GDM1 (cell line): Measurements from ENCODE around the gene ZNF668.
A peak's percentile ranks its signal among the peaks of the same experiment; 100 is the strongest.
"Not testable (repeated sequence)": the region's sequence is repeated elsewhere in the genome, so short reads cannot be mapped to it uniquely, and the experiment has no call there.

ENCODE experiments used
- DNase-seq: peaks from one replicate; lab custom pipeline; 2025; lab: John Stamatoyannopoulos, UW

The ZNF668 gene

GRCh38 chr16:31100876-31101641 lies 27.0 kb upstream of the ZNF668 start:
- DNase-seq: not testable (repeated sequence)

- no peak for DNase-seq
These were observed 26.0 kb upstream of the ZNF668 start for GRCh38 chr16:31099860-31100638.

GRCh38 chr16:31094424-31095120 lies 20.5 kb upstream of the ZNF668 start, which contains the start of gene VKORC1:
VKORC1 (minus strand) TSS chr16:31094797; CDS start chr16:31094729, 68 bp downstream.
- DNase-seq: peak; percentile 95

- no peak for DNase-seq
These were observed 20.0 kb upstream of the ZNF668 start for GRCh38 chr16:31094088-31094423.

- no peak for DNase-seq
These were observed 19.2 kb upstream of the ZNF668 start for GRCh38 chr16:31093132-31093703.

GRCh38 chr16:31092330-31092729 lies 18.3 kb upstream of the ZNF668 start:
- no peak for DNase-seq

- no peak for DNase-seq
These were observed 16.5 kb upstream of the ZNF668 start for GRCh38 chr16:31090540-31090939.

- no peak for DNase-seq
These were observed 15.2 kb upstream of the ZNF668 start for GRCh38 chr16:31089199-31089598.

GRCh38 chr16:31088459-31089183 lies 14.6 kb upstream of the ZNF668 start, which contains the start of gene PRSS53:
PRSS53 (minus strand) TSS chr16:31088943; CDS start chr16:31088809, 134 bp downstream.
- DNase-seq: no peak

GRCh38 chr16:31087971-31088370 lies 13.9 kb upstream of the ZNF668 start:
- DNase-seq: no peak

GRCh38 chr16:31087481-31087880 lies 13.4 kb upstream of the ZNF668 start:
- DNase-seq: no peak

- no peak for DNase-seq
These were observed 12.5 kb upstream of the ZNF668 start for GRCh38 chr16:31086629-31086906.

GRCh38 chr16:31085873-31086628 lies 12.0 kb upstream of the ZNF668 start:
- DNase-seq: no peak

GRCh38 chr16:31085411-31085810 lies 11.4 kb upstream of the ZNF668 start:
- no peak for DNase-seq

GRCh38 chr16:31084584-31085302 lies 10.7 kb upstream of the ZNF668 start:
- DNase-seq: no peak

- no peak for DNase-seq
These were observed 9.9 kb upstream of the ZNF668 start for GRCh38 chr16:31083981-31084380.

GRCh38 chr16:31083556-31083955 lies 9.5 kb upstream of the ZNF668 start:
- DNase-seq: no peak

- DNase-seq: no peak
These were observed 9.0 kb upstream of the ZNF668 start for GRCh38 chr16:31083081-31083480.

GRCh38 chr16:31082368-31083045 lies 8.5 kb upstream of the ZNF668 start:
- no peak for DNase-seq
